Glutamatergic neuron (in vitro differentiated cells): ENCODE data around the gene PFKFB1. TPM values are rescaled to one million over a fixed set of nuclear protein-coding genes. Genes with fewer than 3 reads are reported as not detected.

Experiments used
- DNase-seq: peaks from one replicate; pipeline ENCODE4 v3.0.0; 2022
- H3K27ac Mint-ChIP-seq: one replicate; pipeline ENCODE4 v1.8.0; 2020; ENCODE audit warnings: mild to moderate bottlenecking, mixed read lengths, inconsistent platforms; ENCODE audit not compliant: unreplicated experiment
- H3K27me3 Mint-ChIP-seq: one replicate; pipeline ENCODE4 v1.8.0; 2020; ENCODE audit warnings: mild to moderate bottlenecking, moderate library complexity, mixed read lengths, inconsistent platforms; ENCODE audit not compliant: unreplicated experiment
- H3K36me3 Mint-ChIP-seq: one replicate; pipeline ENCODE4 v1.8.0; 2020; ENCODE audit warnings: mild to moderate bottlenecking, mixed read lengths, inconsistent platforms; ENCODE audit not compliant: unreplicated experiment
- H3K4me1 Mint-ChIP-seq: one replicate; pipeline ENCODE4 v1.8.0; 2020; ENCODE audit warnings: mild to moderate bottlenecking, low read depth, mixed read lengths, inconsistent platforms; ENCODE audit not compliant: unreplicated experiment
- H3K4me3 Mint-ChIP-seq: one replicate; pipeline ENCODE4 v1.8.0; 2020; ENCODE audit warnings: mild to moderate bottlenecking, mixed read lengths, inconsistent platforms; ENCODE audit not compliant: unreplicated experiment
- H3K9me3 Mint-ChIP-seq: one replicate; pipeline ENCODE4 v1.8.0; 2020; ENCODE audit warnings: mild to moderate bottlenecking, moderate library complexity, mixed read lengths, inconsistent platforms; ENCODE audit not compliant: unreplicated experiment
- CTCF ChIP-seq: fragments of 200-600 bp; sonication (generic); IDR thresholded peaks from one replicate; pipeline ENCODE4 v1.5.0; 2021; ENCODE audit not compliant: partially characterized antibody, unreplicated experiment
- total RNA-seq: library from RNA; stranded (reverse); fragmentation: NEBNext Ultra II Directional; extraction: Animal tissue kit (Norgen Biotek cat#: 25700); gene quantifications from one replicate; pipeline ENCODE4 v1.2.1, GENCODE V29; 2021; ENCODE audit not compliant: unreplicated experiment

Gene PFKFB1
- total RNA-seq, 1 donor from 2014 or later, result 1.1 TPM

GRCh38 chrX:54945224-54945623, 48.8 kb downstream of the PFKFB1 start:
- H3K36me3 Mint-ChIP-seq, result no peaks in the 10 kb centered on the region
- TF ChIP-seq CTCF, result no peak
- H3K27ac Mint-ChIP-seq, result no peak overlapping the region
- H3K9me3 Mint-ChIP-seq, result no peaks in the 10 kb centered on the region
- no peaks in the 10 kb centered on the region for H3K27me3 Mint-ChIP-seq
- no peak overlapping the region for H3K4me3 Mint-ChIP-seq
- DNase-seq, result no peak
- H3K4me1 Mint-ChIP-seq, result peaks cover 5% of the 10 kb centered on the region

GRCh38 chrX:54944816-54945215, 49.2 kb downstream of the PFKFB1 start:
- Mint-ChIP-seq H3K27ac (no peak overlapping the region), H3K4me1 (peaks cover 5% of the 10 kb centered on the region), H3K4me3 (no peak overlapping the region), H3K27me3 (no peaks in the 10 kb centered on the region), H3K36me3 (no peaks in the 10 kb centered on the region), H3K9me3 (no peaks in the 10 kb centered on the region)
- no peak for DNase-seq
- no peak for TF ChIP-seq CTCF

- Mint-ChIP-seq H3K4me3 (no peak overlapping the region), H3K36me3 (no peaks in the 10 kb centered on the region), H3K27me3 (no peaks in the 10 kb centered on the region), H3K27ac (no peak overlapping the region), H3K9me3 (no peaks in the 10 kb centered on the region), H3K4me1 (no peaks in the 10 kb centered on the region)
- DNase-seq, result no peak
- TF ChIP-seq CTCF, result no peak
Observed at GRCh38 chrX:54937416-54937815, 56.6 kb downstream of the PFKFB1 start.

GRCh38 chrX:54935306-54935705, 58.7 kb downstream of the PFKFB1 start:
- no peak overlapping the region for H3K27ac Mint-ChIP-seq
- H3K36me3 Mint-ChIP-seq, result no peaks in the 10 kb centered on the region
- no peak for DNase-seq
- no peaks in the 10 kb centered on the region for H3K4me1 Mint-ChIP-seq
- H3K4me3 Mint-ChIP-seq, result no peak overlapping the region
- TF ChIP-seq CTCF, result no peak
- no peaks in the 10 kb centered on the region for H3K9me3 Mint-ChIP-seq
- H3K27me3 Mint-ChIP-seq, result no peaks in the 10 kb centered on the region

GRCh38 chrX:54934890-54935289, 59.1 kb downstream of the PFKFB1 start:
- no peaks in the 10 kb centered on the region for H3K36me3 Mint-ChIP-seq
- no peak for DNase-seq
- H3K27ac Mint-ChIP-seq, result no peak overlapping the region
- H3K9me3 Mint-ChIP-seq, result no peaks in the 10 kb centered on the region
- H3K4me3 Mint-ChIP-seq, result no peak overlapping the region
- TF ChIP-seq CTCF, result no peak
- no peaks in the 10 kb centered on the region for H3K27me3 Mint-ChIP-seq
- no peaks in the 10 kb centered on the region for H3K4me1 Mint-ChIP-seq
